ENCODE results near the gene RBM34.
"Not testable (repeated sequence)": the region's sequence is repeated elsewhere in the genome, so short reads cannot be mapped to it uniquely, and the experiment has no call there.

Gene RBM34

GRCh38 chr1:235160957-235161684, at the start of gene RBM34:
Gene RBM34 (minus strand): TSS chr1:235161250. CDS start chr1:235161226, 24 bp downstream.
- DNase-seq, result peak; percentile 83

GRCh38 chr1:235207209-235207565, 46.1 kb upstream of the RBM34 start:
- DNase-seq, result no peak

GRCh38 chr1:235206533-235207208, 45.6 kb upstream of the RBM34 start:
- DNase-seq, result no peak

- DNase-seq, result no peak
Observed at GRCh38 chr1:235205687-235206086, 44.6 kb upstream of the RBM34 start.

- no peak for DNase-seq
Observed at GRCh38 chr1:235203428-235203827, 42.4 kb upstream of the RBM34 start.

GRCh38 chr1:235202447-235202846, 41.4 kb upstream of the RBM34 start:
- not testable (repeated sequence) for DNase-seq

GRCh38 chr1:235199441-235199840, 38.4 kb upstream of the RBM34 start:
- DNase-seq, result no peak

- DNase-seq, result no peak
Observed at GRCh38 chr1:235190431-235190830, 29.4 kb upstream of the RBM34 start.

GRCh38 chr1:235187316-235187715, 26.3 kb upstream of the RBM34 start:
- no peak for DNase-seq

- no peak for DNase-seq
Observed at GRCh38 chr1:235181561-235182245, 20.7 kb upstream of the RBM34 start.

GRCh38 chr1:235180916-235181460, 19.9 kb upstream of the RBM34 start:
- DNase-seq, result no peak

- no peak for DNase-seq
Observed at GRCh38 chr1:235176486-235176885, 15.4 kb upstream of the RBM34 start.

GRCh38 chr1:235169986-235170385, 8.9 kb upstream of the RBM34 start:
- DNase-seq, result no peak

GRCh38 chr1:235168375-235168774, 7.3 kb upstream of the RBM34 start:
- no peak for DNase-seq

- DNase-seq, result no peak
Observed at GRCh38 chr1:235161685-235162327, 756 bp upstream of the RBM34 start.

- DNase-seq, result no peak
Observed at GRCh38 chr1:235160383-235160956, 580 bp downstream of the RBM34 start.

- DNase-seq, result not testable (repeated sequence)
Observed at GRCh38 chr1:235159930-235160329, 1.1 kb downstream of the RBM34 start.

GRCh38 chr1:235159284-235159683, 1.8 kb downstream of the RBM34 start:
- DNase-seq, result not testable (repeated sequence)

GRCh38 chr1:235158680-235159079, 2.4 kb downstream of the RBM34 start:
- no peak for DNase-seq

GRCh38 chr1:235157150-235157549, 3.9 kb downstream of the RBM34 start:
- no peak for DNase-seq

- DNase-seq, result no peak
Observed at GRCh38 chr1:235156740-235157139, 4.3 kb downstream of the RBM34 start.

- no peak for DNase-seq
Observed at GRCh38 chr1:235156265-235156664, 4.8 kb downstream of the RBM34 start.

GRCh38 chr1:235152235-235152634, 8.8 kb downstream of the RBM34 start:
- no peak for DNase-seq

Data from COR-L47 (cell line).